HCT116 (cell line): ENCODE measurements around the gene MTHFD1L. TPM values are rescaled to one million over a fixed set of nuclear protein-coding genes. Genes with fewer than 3 reads are reported as not detected.

Source experiments
- ATAC-seq: fragments of 200-7000 bp; cut with Tn5 transposase; 2 replicates; pipeline ENCODE4 v1.9.1; 2020; ENCODE audit warnings: mild to moderate bottlenecking, moderate library complexity
- BruUV-seq: library from RNA; stranded (reverse); fragments of 400-500 nt; replicated peaks from 2 replicates; lab custom pipeline; 2021; lab: Mats Ljungman, UMichigan
- CTCF ChIA-PET: fragments of 300-600 bp; sonication (Branson Sonifier 250); formaldehyde crosslinking; loops from one replicate; lab custom pipeline; 2021; ENCODE audit warnings: antibody characterized with exemption; lab: Charles Lee
- POLR2A ChIA-PET: fragments of 300-600, 350-600 bp; sonication (Branson Sonifier 250); formaldehyde crosslinking; loops from one replicate; lab custom pipeline; 2021; ENCODE audit warnings: antibody characterized with exemption; lab: Charles Lee
- RAD21 ChIA-PET, 2 experiments: fragments of 300-600 bp; sonication (Branson Sonifier 250); formaldehyde crosslinking; loops; one replicate each; lab custom pipeline; 2023; ENCODE audit warnings: low total read pairs in 2 of 2; ENCODE audit not compliant: uncharacterized antibody in 2 of 2, unreplicated experiment in 2 of 2, low non-redundant PET in 1 of 2; lab: Charles Lee
- DNase-seq: peaks from one replicate; pipeline ENCODE4 v3.0.0-alpha.2; 2010; ENCODE audit warnings: low read depth, low spot score
- H2AFZ ChIP-seq: fragments of 200-600 bp; shearing (Covaris generic), sonication (generic); 2 replicates; pipeline ENCODE4 v1.6.1; 2017; ENCODE audit warnings: low read depth, mixed run types, mixed read lengths, antibody characterized with exemption, low read length; ENCODE audit not compliant: poor library complexity, severe bottlenecking
- H3K27ac ChIP-seq: 2 replicates; pipeline ENCODE4 v1.5.1; 2012; ENCODE audit warnings: low read depth, low read length
- H3K27me3 ChIP-seq: fragments of 200-600 bp; sonication (generic); 2 replicates; pipeline ENCODE4 v1.6.1; 2016; ENCODE audit warnings: mixed run types, low read length, mixed read lengths; ENCODE audit not compliant: insufficient read depth
- H3K36me3 ChIP-seq, 2 experiments: fragments of 200-500 bp in 1 of 2; fragments of 200-600 bp in 1 of 2; sonication (Bioruptor generic) in 1 of 2; sonication (generic) in 1 of 2; 2 replicates each; pipeline versions ENCODE4 v1.5.1 to v1.6.1; 2014 to 2016; ENCODE audit warnings: low read length in 2 of 2, inconsistent platforms in 1 of 2, mixed read lengths in 1 of 2, mixed run types in 1 of 2; ENCODE audit not compliant: insufficient read depth in 2 of 2, control insufficient read depth in 1 of 2
- H3K4me1 ChIP-seq, 2 experiments: fragments of 200-600 bp in 1 of 2; sonication (generic) in 1 of 2; 2 replicates each; pipeline versions ENCODE4 v1.5.1 to v1.6.1; 2012 to 2017; ENCODE audit warnings: low read length in 2 of 2, inconsistent platforms in 1 of 2, mild to moderate bottlenecking in 1 of 2, mixed read lengths in 1 of 2, mixed run types in 1 of 2, moderate library complexity in 1 of 2; ENCODE audit not compliant: insufficient read depth in 2 of 2, control insufficient read depth in 1 of 2
- H3K4me2 ChIP-seq: fragments of 200-600 bp; sonication (generic); 2 replicates; pipeline ENCODE4 v1.6.1; 2017; ENCODE audit warnings: mixed run types, low read length, mixed read lengths
- H3K4me3 ChIP-seq, 2 experiments: fragments of 200-600 bp in 1 of 2; sonication (generic) in 1 of 2; replicated peaks in 1 of 2; 2 replicates each; pipeline ENCODE4 v1.5.1; 2011 to 2016; ENCODE audit warnings: low read length in 2 of 2, control low read depth in 1 of 2, low read depth in 1 of 2, mild to moderate bottlenecking in 1 of 2, mixed read lengths in 1 of 2, mixed run types in 1 of 2
- H3K79me2 ChIP-seq: fragments of 200-600 bp; sonication (generic); 2 replicates; pipeline ENCODE4 v1.6.1; 2017; ENCODE audit warnings: mild to moderate bottlenecking, mixed run types, low read length, moderate library complexity, mixed read lengths; ENCODE audit not compliant: insufficient read depth
- H3K9ac ChIP-seq: fragments of 200-600 bp; sonication (generic); 2 replicates; pipeline ENCODE4 v1.6.1; 2016; ENCODE audit warnings: low read length, mixed read lengths
- H3K9me2 ChIP-seq: fragments of 200-600 bp; sonication (generic), shearing (Covaris generic); 2 replicates; pipeline ENCODE4 v1.6.1; 2017; ENCODE audit warnings: mixed run types, mild to moderate bottlenecking, moderate library complexity; ENCODE audit not compliant: insufficient read depth
- H3K9me3 ChIP-seq, 2 experiments: fragments of 200-500 bp in 1 of 2; fragments of 200-600 bp in 1 of 2; sonication (Bioruptor generic) in 1 of 2; sonication (generic) in 1 of 2; 2 replicates each; pipeline ENCODE4 v1.6.1; 2014 to 2017; ENCODE audit warnings: low read length in 2 of 2, mixed read lengths in 2 of 2, inconsistent platforms in 1 of 2, low read depth in 1 of 2, mild to moderate bottlenecking in 1 of 2, mixed run types in 1 of 2, moderate library complexity in 1 of 2; ENCODE audit not compliant: control insufficient read depth in 1 of 2, insufficient read depth in 1 of 2
- H4K20me1 ChIP-seq: fragments of 200-600 bp; sonication (generic), shearing (Covaris generic); 2 replicates; pipeline ENCODE4 v1.6.1; 2017; ENCODE audit warnings: mixed run types, mild to moderate bottlenecking, moderate library complexity; ENCODE audit not compliant: insufficient read depth
- CBX3 ChIP-seq: IDR thresholded peaks from 2 replicates; pipeline ENCODE4 v1.6.1; 2012; ENCODE audit warnings: low read depth
- EZH2phosphoT487 ChIP-seq: fragments of 200-600 bp; IDR thresholded peaks from 2 replicates; pipeline ENCODE4 v1.6.1; 2018; ENCODE audit warnings: antibody characterized with exemption, borderline replicate concordance
- FOSL1 ChIP-seq: IDR thresholded peaks from 2 replicates; pipeline ENCODE4 v1.6.1; 2012; ENCODE audit warnings: low read depth
- RAD21 ChIP-seq: IDR thresholded peaks from 2 replicates; pipeline ENCODE4 v1.6.1; 2012; ENCODE audit warnings: low read depth, mild to moderate bottlenecking
- SIN3A ChIP-seq: IDR thresholded peaks from 2 replicates; pipeline ENCODE4 v1.6.1; 2012; ENCODE audit warnings: low read depth
- SP1 ChIP-seq: IDR thresholded peaks from 2 replicates; pipeline ENCODE4 v1.6.1; 2012; ENCODE audit warnings: low read depth
- SRF ChIP-seq: IDR thresholded peaks from 2 replicates; pipeline ENCODE4 v1.6.1; 2012; ENCODE audit warnings: low read depth
- YY1 ChIP-seq: IDR thresholded peaks from 2 replicates; pipeline ENCODE4 v1.6.1; 2011; ENCODE audit warnings: low read length, low read depth, moderate library complexity, mild to moderate bottlenecking; ENCODE audit not compliant: insufficient replicate concordance; ENCODE audit errors: extremely low read depth
- intact Hi-C: fragments of 100-400 bp; cut with micrococcal nuclease; formaldehyde crosslinking; loops from 2 replicates; pipeline ENCODE4 v1.10.0; 2022
- total RNA-seq: library from RNA; stranded (reverse); gene quantifications from one replicate; pipeline ENCODE4 v1.2.1, GENCODE V29; 2021; ENCODE audit not compliant: unreplicated experiment
- TF ChIP-seq, protein P1 (sequence below): IDR thresholded peaks from 2 replicates; pipeline ENCODE4 v1.6.1; 2011; ENCODE audit warnings: mild to moderate bottlenecking, low read length, moderate library complexity; ENCODE audit not compliant: insufficient replicate concordance; ENCODE audit errors: extremely low read depth
- TF ChIP-seq, protein P2 (sequence below): IDR thresholded peaks from 2 replicates; pipeline ENCODE4 v1.6.1; 2012; ENCODE audit warnings: low read depth
- TF ChIP-seq, protein P3 (sequence below): IDR thresholded peaks from 2 replicates; pipeline ENCODE4 v1.6.1; 2012

Gene MTHFD1L
- total RNA-seq, 1 experiment from 2014 or later: 127 TPM

DNA sequence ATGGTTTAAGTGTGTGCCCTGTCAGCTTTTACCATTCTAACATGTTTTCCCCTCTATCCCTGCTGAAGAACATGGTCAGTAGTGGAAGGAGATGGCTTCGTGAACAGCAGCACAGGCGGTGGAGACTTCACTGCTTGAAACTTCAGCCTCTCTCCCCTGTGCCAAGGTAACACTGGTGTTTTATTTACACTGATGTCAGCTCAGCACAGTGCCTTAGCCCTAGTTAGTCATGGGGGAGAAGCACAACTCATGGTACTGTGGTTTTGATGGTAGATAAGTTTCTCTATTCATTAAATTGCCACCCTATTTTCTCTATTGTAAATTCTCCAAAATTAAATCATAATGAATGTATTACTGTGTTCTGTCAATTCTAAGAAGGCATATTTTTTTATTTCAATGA is 56.6 kb downstream of the MTHFD1L start:
- RAD21 ChIA-PET: no interaction called here
- H2AFZ ChIP-seq: no peak overlapping the region
- no peak overlapping the region for H3K4me3 ChIP-seq
- ATAC-seq: no peak
- no peak overlapping the region for H3K9ac ChIP-seq
- TF ChIP-seq SRF (no peak), SIN3A (no peak), EZH2phosphoT487 (no peak), YY1 (no peak), CBX3 (no peak), FOSL1 (no peak), RAD21 (no peak), SP1 (no peak)
- TF ChIP-seq, protein P1, sequence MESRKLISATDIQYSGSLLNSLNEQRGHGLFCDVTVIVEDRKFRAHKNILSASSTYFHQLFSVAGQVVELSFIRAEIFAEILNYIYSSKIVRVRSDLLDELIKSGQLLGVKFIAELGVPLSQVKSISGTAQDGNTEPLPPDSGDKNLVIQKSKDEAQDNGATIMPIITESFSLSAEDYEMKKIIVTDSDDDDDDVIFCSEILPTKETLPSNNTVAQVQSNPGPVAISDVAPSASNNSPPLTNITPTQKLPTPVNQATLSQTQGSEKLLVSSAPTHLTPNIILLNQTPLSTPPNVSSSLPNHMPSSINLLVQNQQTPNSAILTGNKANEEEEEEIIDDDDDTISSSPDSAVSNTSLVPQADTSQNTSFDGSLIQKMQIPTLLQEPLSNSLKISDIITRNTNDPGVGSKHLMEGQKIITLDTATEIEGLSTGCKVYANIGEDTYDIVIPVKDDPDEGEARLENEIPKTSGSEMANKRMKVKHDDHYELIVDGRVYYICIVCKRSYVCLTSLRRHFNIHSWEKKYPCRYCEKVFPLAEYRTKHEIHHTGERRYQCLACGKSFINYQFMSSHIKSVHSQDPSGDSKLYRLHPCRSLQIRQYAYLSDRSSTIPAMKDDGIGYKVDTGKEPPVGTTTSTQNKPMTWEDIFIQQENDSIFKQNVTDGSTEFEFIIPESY: no peak
- TF ChIP-seq, protein P2, sequence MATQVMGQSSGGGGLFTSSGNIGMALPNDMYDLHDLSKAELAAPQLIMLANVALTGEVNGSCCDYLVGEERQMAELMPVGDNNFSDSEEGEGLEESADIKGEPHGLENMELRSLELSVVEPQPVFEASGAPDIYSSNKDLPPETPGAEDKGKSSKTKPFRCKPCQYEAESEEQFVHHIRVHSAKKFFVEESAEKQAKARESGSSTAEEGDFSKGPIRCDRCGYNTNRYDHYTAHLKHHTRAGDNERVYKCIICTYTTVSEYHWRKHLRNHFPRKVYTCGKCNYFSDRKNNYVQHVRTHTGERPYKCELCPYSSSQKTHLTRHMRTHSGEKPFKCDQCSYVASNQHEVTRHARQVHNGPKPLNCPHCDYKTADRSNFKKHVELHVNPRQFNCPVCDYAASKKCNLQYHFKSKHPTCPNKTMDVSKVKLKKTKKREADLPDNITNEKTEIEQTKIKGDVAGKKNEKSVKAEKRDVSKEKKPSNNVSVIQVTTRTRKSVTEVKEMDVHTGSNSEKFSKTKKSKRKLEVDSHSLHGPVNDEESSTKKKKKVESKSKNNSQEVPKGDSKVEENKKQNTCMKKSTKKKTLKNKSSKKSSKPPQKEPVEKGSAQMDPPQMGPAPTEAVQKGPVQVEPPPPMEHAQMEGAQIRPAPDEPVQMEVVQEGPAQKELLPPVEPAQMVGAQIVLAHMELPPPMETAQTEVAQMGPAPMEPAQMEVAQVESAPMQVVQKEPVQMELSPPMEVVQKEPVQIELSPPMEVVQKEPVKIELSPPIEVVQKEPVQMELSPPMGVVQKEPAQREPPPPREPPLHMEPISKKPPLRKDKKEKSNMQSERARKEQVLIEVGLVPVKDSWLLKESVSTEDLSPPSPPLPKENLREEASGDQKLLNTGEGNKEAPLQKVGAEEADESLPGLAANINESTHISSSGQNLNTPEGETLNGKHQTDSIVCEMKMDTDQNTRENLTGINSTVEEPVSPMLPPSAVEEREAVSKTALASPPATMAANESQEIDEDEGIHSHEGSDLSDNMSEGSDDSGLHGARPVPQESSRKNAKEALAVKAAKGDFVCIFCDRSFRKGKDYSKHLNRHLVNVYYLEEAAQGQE: no peak
- TF ChIP-seq, protein P3, sequence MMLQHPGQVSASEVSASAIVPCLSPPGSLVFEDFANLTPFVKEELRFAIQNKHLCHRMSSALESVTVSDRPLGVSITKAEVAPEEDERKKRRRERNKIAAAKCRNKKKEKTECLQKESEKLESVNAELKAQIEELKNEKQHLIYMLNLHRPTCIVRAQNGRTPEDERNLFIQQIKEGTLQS: no peak
- TF ChIP-seq, all 23 proteins: peak for 0
- Histone ChIP-seq H3K4me1 (peaks cover 0 to 6% of the 10 kb centered on the region in 2 experiments; a peak in 2 of 4 replicates), H4K20me1 (no peaks in the 10 kb centered on the region), H3K79me2 (0 out of 2 replicates have a peak, but pooled peaks cover 5% of the 10 kb centered on the region), H3K4me2 (no peak overlapping the region), H3K9me2 (no peaks in the 10 kb centered on the region), H3K9me3 (no peaks in the 10 kb centered on the region), H3K36me3 (peaks cover 11 to 36% of the 10 kb centered on the region in 2 experiments), H3K27ac (no peak overlapping the region), H3K27me3 (no peaks in the 10 kb centered on the region)
- intact Hi-C loops: no loop called here
- no TSS peak for BruUV-seq
- no peak for DNase-seq
- POLR2A ChIA-PET: no interaction called here
- CTCF ChIA-PET: no interaction called here
